NCI-H146 treated with DMSO at 0.1 percent for 48 hours (cell line): ENCODE measurements around the gene RANBP1.

Experiments used
- DNase-seq: peaks from one replicate; lab custom pipeline; 2025; ENCODE audit not compliant: unreplicated experiment; lab: John Stamatoyannopoulos, UW

The RANBP1 gene

DNA sequence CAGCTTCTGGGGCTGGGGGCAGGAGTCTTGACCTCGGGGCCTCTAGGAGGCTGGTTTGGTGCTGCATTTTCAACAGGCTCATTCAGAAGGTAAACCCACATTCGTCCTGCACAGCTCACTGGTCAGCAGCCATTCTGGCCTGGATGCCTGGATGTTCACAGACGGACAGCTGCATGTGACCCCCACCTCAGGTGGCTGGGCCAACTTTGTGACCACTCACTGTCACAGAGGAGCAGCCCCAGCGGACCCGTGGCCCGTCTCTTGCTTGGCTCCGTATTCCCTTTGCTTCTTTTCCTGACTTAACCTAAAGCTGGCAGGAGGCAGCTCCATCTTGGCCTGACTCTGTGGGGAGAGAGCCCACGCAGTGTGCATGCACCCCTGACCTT is 27.6 kb upstream of the RANBP1 start:
- no peak for DNase-seq

DNA sequence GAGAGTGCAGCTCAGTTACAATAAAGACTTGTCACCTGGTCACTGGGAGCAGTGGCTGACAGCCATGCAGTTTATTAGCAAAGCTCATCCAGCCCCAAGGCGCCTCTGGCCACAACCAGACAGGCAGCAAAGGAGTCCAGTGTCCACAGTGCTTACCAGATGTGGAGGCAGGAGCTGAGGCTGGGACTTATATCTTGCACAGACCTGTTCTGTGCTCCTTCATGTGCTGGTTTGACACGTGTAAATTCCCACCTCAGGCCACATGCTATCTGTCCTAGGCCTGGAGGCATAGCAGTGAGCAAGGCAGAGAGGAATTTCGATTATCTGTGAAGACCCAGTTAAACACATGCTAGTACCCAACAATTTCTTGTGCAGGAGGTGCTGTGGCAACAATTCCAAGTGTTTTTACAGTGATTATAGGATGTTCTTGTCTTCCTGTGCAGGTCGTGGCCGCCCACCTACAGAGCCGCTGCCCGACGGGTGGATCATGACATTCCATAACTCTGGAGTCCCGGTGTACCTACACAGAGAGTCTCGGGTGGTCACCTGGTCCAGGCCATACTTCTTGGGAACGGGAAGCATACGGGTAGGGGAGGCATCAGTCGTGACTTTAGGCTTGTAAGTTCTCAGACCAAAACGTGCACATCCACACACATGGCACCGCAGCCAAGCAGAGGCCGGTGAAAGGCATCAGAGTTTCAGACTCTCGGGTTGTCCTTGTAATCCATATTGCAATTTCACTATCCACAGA is 26.5 kb upstream of the RANBP1 start:
- no peak for DNase-seq

- DNase-seq = no peak
Measured at GRCh38 chr22:20089977-20090729, 25.8 kb upstream of the RANBP1 start.

DNA sequence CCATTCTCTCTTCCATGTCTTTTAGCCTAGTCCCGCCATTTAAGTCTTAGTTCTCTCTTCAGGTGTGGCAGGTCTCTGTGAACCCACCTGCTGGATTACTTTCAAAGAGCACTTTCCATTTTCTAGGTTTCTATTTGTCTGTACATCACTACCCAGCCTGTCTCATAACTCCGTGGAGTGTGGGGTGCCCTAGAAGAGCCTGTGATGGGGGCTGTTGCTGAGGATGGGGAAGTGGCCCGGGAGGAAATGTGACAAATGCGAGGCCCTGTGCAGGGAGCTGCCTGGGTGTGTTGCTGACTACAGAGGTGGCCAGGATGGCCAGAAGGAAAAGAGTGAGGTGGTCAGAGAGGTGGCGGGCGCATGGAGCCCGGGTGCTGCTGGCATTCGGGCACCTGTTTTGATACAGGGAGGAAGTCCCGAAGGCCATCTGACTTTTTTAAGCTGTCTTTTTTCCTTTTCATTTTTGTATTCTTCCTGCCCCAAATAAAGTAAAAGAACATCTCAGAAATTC is 25.1 kb upstream of the RANBP1 start:
- no peak for DNase-seq

DNA sequence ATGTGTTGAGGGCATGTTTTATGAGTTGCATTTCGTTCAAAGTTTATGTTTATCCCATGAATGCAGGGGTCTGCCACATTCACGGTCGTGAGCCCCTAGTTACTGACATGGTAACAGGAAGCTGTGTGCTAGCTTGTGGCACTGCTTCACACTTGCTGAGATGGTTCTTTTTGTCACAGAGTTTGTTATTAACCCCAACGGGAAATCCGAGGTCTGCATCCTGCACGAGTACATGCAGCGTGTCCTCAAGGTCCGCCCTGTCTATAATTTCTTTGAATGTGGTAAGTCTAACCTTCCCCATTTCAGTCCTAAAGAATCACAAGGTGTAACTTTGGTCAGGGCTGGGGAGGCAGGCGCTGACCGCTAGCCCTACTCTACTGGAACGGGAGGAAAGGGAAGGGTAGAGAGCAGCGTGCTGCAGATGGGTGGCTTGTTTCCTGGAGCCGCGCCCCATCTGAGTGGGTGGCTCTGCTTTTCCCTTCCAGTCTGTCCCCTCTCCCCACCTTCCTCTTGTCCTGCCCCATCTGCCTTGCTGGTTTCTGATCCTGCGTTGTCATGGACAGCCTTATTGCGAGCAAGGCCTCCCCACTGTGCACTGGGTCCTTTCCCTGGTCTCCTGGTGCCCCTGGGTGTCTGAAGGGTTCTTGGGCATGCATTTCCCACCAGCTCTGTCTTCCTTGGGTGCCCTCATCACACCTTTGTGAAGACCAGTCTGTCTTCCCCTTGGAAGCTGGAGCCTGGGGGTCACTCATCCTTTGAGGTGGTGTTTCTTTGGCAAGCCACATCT is 24.0 kb upstream of the RANBP1 start:
- DNase-seq = no peak

DNA sequence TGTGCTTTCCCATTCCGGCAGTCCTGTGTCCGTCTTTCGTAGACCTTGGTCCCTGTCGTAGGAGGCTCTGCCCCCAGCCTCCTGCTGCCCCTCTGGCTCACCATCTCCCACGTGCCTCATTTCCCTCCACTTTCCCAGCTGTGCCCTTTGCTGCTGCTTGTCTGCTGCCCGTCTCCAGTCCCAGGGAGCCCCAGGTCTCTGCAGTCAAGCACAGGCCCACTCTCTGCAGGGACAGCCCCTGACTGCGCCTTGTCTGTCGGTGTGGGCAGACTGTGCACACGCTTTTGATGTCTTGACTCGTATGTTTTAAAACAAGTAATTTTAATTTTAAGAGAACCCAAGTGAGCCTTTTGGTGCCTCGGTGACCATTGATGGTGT is 23.4 kb upstream of the RANBP1 start:
- DNase-seq = no peak

- no peak for DNase-seq
Measured at GRCh38 chr22:20093418-20094196, 22.3 kb upstream of the RANBP1 start.

- DNase-seq = no peak
Measured at GRCh38 chr22:20094197-20094807, 21.6 kb upstream of the RANBP1 start.

- no peak for DNase-seq
Measured at GRCh38 chr22:20095521-20095920, 20.4 kb upstream of the RANBP1 start.

GRCh38 chr22:20096574-20097420 is 19.1 kb upstream of the RANBP1 start:
- DNase-seq = no peak

GRCh38 chr22:20099099-20099711 is 16.7 kb upstream of the RANBP1 start:
- no peak for DNase-seq

GRCh38 chr22:20101638-20102037 is 14.3 kb upstream of the RANBP1 start:
- DNase-seq = no peak

- no peak for DNase-seq
Measured at GRCh38 chr22:20102203-20102780, 13.6 kb upstream of the RANBP1 start.

DNA sequence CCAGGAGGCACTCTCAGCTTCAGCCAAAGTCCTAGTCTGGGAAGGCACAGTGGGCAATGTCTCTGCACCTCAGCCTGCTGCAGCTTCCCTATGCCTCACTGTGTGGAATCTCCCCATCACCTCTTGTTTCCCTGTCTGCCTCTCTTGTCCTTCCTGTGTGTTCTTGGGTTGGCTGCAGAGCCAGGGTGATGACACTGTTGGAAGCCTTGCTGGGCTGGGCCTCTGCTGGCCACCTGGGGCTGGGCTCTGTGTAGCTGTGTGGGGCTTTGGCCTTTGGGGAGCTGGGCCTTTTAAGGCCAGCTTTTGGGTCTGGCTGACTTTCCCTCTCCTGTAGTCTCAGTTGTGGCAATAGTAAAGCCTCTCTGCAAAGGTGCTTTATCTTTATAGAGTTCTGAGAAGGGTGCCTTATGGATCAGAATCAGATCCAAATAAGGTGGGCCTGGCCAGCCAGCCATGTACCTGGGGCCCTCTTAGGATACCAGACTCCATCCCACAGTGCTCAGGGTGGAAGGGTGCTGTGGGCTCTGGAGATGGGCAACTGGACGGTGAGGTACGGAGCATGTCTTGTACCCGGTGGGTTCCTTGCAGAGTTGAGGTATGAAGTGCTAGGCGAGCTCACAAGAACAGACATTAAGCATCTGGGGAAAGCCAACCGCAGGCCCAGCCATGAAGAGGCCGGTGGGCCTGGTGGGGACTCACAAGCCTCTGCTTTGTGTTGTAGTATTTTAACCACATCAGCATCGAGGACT is 10.3 kb upstream of the RANBP1 start:
- DNase-seq = no peak

GRCh38 chr22:20106205-20106848 is 9.6 kb upstream of the RANBP1 start:
- DNase-seq = no peak

- DNase-seq = no peak
Measured at GRCh38 chr22:20106849-20107237, 9.1 kb upstream of the RANBP1 start.

DNA sequence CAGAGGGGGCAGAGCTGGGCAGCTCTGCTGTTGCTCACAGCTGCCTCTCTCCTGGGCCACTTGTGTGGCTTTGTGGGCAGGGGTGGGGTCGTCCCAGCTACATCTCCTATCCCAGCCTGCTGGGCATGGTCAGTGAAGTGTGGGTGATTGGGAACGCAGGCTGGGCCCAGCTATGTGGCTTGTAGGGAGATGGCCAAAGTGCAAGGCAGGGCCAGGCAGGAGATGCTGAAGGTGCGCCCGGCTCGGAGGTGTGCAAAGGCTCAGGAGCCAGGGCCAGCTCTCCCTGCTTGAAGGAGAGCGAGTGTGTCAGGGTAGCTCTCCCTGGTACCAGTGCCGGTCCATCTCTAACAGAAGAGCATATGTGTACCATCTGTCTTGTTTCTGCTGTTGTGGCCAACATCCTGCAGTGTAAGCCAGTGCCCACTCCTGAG is 8.4 kb upstream of the RANBP1 start:
- DNase-seq = no peak
